HAP-1 (cell line): Measurements from ENCODE around the gene NPM1.

ENCODE experiments used
- DNase-seq, 2 experiments: peaks; one replicate each; pipeline ENCODE4 v3.0.0-alpha.2; 2016 to 2020; ENCODE audit warnings: low spot score in 2 of 2
- H3K27me3 ChIP-seq: fragments of 250-450 bp; sonication (Bioruptor Pico); 2 replicates; pipeline ENCODE4 v1.5.1; 2020; ENCODE audit warnings: low read depth, mild to moderate bottlenecking, moderate library complexity
- H3K36me3 ChIP-seq: fragments of 250-450 bp; sonication (Bioruptor Pico); replicated peaks from 2 replicates; pipeline ENCODE4 v1.5.1; 2020; ENCODE audit warnings: mild to moderate bottlenecking
- H3K4me1 ChIP-seq: fragments of 250-450 bp; sonication (Bioruptor Pico); 2 replicates; pipeline ENCODE4 v1.5.1; 2020; ENCODE audit warnings: mild to moderate bottlenecking
- H3K4me3 ChIP-seq: fragments of 250-450 bp; sonication (Bioruptor Pico); 2 replicates; pipeline ENCODE4 v1.5.1; 2020; ENCODE audit warnings: mild to moderate bottlenecking, moderate library complexity
- H3K9me3 ChIP-seq: fragments of 250-450 bp; sonication (Bioruptor Pico); 2 replicates; pipeline ENCODE4 v1.5.1; 2020; ENCODE audit warnings: mild to moderate bottlenecking, moderate library complexity
- in situ Hi-C: fragments of 300-500 bp; cut with MboI; formaldehyde crosslinking; loops from 3 replicates; pipeline ENCODE4 v1.14.3; 2020; ENCODE audit warnings: low sequenced_read_pairs, inconsistent platforms, mixed read lengths

NPM1 gene

GRCh38 chr5:171431251-171431777, 43.7 kb downstream of the NPM1 start:
- no peak for DNase-seq
- Histone ChIP-seq H3K36me3 (no peaks in the 10 kb centered on the region), H3K27me3 (no peaks in the 10 kb centered on the region), H3K9me3 (no peaks in the 10 kb centered on the region), H3K4me3 (no peak overlapping the region), H3K4me1 (no peaks in the 10 kb centered on the region)
- in situ Hi-C loops: no loop called here

GRCh38 chr5:171432076-171432475, 44.4 kb downstream of the NPM1 start:
- Histone ChIP-seq H3K4me1 (no peaks in the 10 kb centered on the region), H3K9me3 (no peaks in the 10 kb centered on the region), H3K36me3 (no peaks in the 10 kb centered on the region), H3K4me3 (no peak overlapping the region), H3K27me3 (no peaks in the 10 kb centered on the region)
- no peak for DNase-seq
- in situ Hi-C loops: no loop called here

- Histone ChIP-seq H3K36me3 (no peaks in the 10 kb centered on the region), H3K27me3 (no peaks in the 10 kb centered on the region), H3K9me3 (no peaks in the 10 kb centered on the region), H3K4me3 (no peak overlapping the region), H3K4me1 (no peaks in the 10 kb centered on the region)
- DNase-seq: no peak
- in situ Hi-C loops: no loop called here
Observed at GRCh38 chr5:171432583-171433351, 45.1 kb downstream of the NPM1 start.

- no peaks in the 10 kb centered on the region for H3K36me3 ChIP-seq
- no peaks in the 10 kb centered on the region for H3K4me1 ChIP-seq
- no peaks in the 10 kb centered on the region for H3K9me3 ChIP-seq
- no peaks in the 10 kb centered on the region for H3K27me3 ChIP-seq
- no peak for DNase-seq
- in situ Hi-C loops: no loop called here
- H3K4me3 ChIP-seq: no peak overlapping the region
Observed at GRCh38 chr5:171433352-171433698, 45.7 kb downstream of the NPM1 start.

- no peaks in the 10 kb centered on the region for H3K27me3 ChIP-seq
- no peaks in the 10 kb centered on the region for H3K4me1 ChIP-seq
- no peaks in the 10 kb centered on the region for H3K9me3 ChIP-seq
- DNase-seq: no peak
- in situ Hi-C loops: no loop called here
- no peaks in the 10 kb centered on the region for H3K36me3 ChIP-seq
- H3K4me3 ChIP-seq: no peak overlapping the region
Observed at GRCh38 chr5:171433982-171434676, 46.5 kb downstream of the NPM1 start.

GRCh38 chr5:171434874-171435273, 47.2 kb downstream of the NPM1 start:
- no peak for DNase-seq
- H3K4me3 ChIP-seq: no peak overlapping the region
- H3K27me3 ChIP-seq: no peaks in the 10 kb centered on the region
- H3K4me1 ChIP-seq: no peaks in the 10 kb centered on the region
- H3K9me3 ChIP-seq: no peaks in the 10 kb centered on the region
- H3K36me3 ChIP-seq: no peaks in the 10 kb centered on the region
- in situ Hi-C loops: no loop called here

- H3K4me3 ChIP-seq: no peak overlapping the region
- H3K36me3 ChIP-seq: no peaks in the 10 kb centered on the region
- no peak for DNase-seq
Observed at GRCh38 chr5:171435908-171436307, 48.3 kb downstream of the NPM1 start.

GRCh38 chr5:171436804-171437285, 49.2 kb downstream of the NPM1 start:
- no peaks in the 10 kb centered on the region for H3K36me3 ChIP-seq
- H3K27me3 ChIP-seq: no peaks in the 10 kb centered on the region
- no peak overlapping the region for H3K4me3 ChIP-seq
- no peaks in the 10 kb centered on the region for H3K4me1 ChIP-seq
- no peak for DNase-seq
- H3K9me3 ChIP-seq: no peaks in the 10 kb centered on the region
- in situ Hi-C loops: no loop called here

More at GRCh38 chr5:171435908-171436307, 48.3 kb downstream of the NPM1 start:
- in situ Hi-C loops: no loop called here
- Histone ChIP-seq H3K27me3 (no peaks in the 10 kb centered on the region), H3K9me3 (no peaks in the 10 kb centered on the region), H3K4me1 (no peaks in the 10 kb centered on the region)

GRCh38 chr5:171437286-171437821, 49.7 kb downstream of the NPM1 start:
- in situ Hi-C loops: no loop called here
- no peaks in the 10 kb centered on the region for H3K36me3 ChIP-seq
- no peak for DNase-seq
- H3K9me3 ChIP-seq: no peaks in the 10 kb centered on the region
- H3K4me1 ChIP-seq: no peaks in the 10 kb centered on the region
- H3K4me3 ChIP-seq: no peak overlapping the region
- no peaks in the 10 kb centered on the region for H3K27me3 ChIP-seq

GRCh38 chr5:171438738-171439137, 51.1 kb downstream of the NPM1 start:
- Histone ChIP-seq H3K9me3 (no peaks in the 10 kb centered on the region), H3K36me3 (no peaks in the 10 kb centered on the region)
- in situ Hi-C loops: no loop called here

GRCh38 chr5:171441246-171441791, 53.7 kb downstream of the NPM1 start:
- no peak for DNase-seq
- Histone ChIP-seq H3K4me1 (no peaks in the 10 kb centered on the region), H3K27me3 (no peaks in the 10 kb centered on the region), H3K36me3 (no peaks in the 10 kb centered on the region), H3K9me3 (no peaks in the 10 kb centered on the region), H3K4me3 (no peak overlapping the region)
- in situ Hi-C loops: no loop called here

More at GRCh38 chr5:171438738-171439137, 51.1 kb downstream of the NPM1 start:
- Histone ChIP-seq H3K4me3 (no peak overlapping the region), H3K27me3 (no peaks in the 10 kb centered on the region), H3K4me1 (no peaks in the 10 kb centered on the region)
- no peak for DNase-seq

GRCh38 chr5:171442287-171443042, 54.8 kb downstream of the NPM1 start:
- no peak for DNase-seq
- H3K36me3 ChIP-seq: no peaks in the 10 kb centered on the region
- in situ Hi-C loops: no loop called here

GRCh38 chr5:171444582-171444981, 56.9 kb downstream of the NPM1 start:
- in situ Hi-C loops: no loop called here

More at GRCh38 chr5:171442287-171443042, 54.8 kb downstream of the NPM1 start:
- H3K27me3 ChIP-seq: no peaks in the 10 kb centered on the region
- no peaks in the 10 kb centered on the region for H3K4me1 ChIP-seq
- no peaks in the 10 kb centered on the region for H3K9me3 ChIP-seq
- no peak overlapping the region for H3K4me3 ChIP-seq

More at GRCh38 chr5:171444582-171444981, 56.9 kb downstream of the NPM1 start:
- Histone ChIP-seq H3K27me3 (no peaks in the 10 kb centered on the region), H3K9me3 (no peaks in the 10 kb centered on the region), H3K4me3 (no peak overlapping the region), H3K4me1 (no peaks in the 10 kb centered on the region), H3K36me3 (no peaks in the 10 kb centered on the region)
- DNase-seq: no peak
